ENCODE results near the gene LRRC42. TPM values are rescaled to one million over a fixed set of nuclear protein-coding genes. Genes with fewer than 3 reads are reported as not detected.

The LRRC42 gene
- total RNA-seq, 2 donors from 2014 or later, result 10.5 to 10.6 TPM

DNA sequence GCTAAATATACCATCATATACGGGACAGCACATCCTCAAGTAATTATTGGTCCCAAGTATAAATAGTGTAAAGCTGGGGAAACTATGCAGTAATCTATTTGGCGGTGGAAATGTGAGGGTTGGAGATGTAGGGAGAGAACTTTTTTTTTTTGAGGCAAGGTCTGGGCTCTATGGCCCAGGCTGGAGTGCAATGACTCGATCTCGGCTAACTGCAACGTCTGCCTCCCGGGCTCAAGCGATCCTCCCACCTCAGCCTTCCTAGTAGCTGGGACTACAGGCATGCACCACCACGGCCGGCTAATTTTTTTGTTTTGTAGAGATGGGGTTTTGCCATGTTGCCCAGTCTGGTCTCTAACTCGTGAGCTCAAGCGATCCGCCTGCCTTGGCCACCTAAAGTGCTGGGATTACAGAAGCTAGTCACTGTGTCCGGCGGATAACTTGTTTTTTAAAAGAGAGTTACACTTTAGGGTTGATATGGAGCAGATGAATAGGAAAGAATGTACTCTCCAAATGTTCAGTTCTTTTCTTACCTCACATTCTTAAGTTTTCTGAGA is 2.6 kb upstream of the LRRC42 start:
- TF ChIP-seq, protein P1, sequence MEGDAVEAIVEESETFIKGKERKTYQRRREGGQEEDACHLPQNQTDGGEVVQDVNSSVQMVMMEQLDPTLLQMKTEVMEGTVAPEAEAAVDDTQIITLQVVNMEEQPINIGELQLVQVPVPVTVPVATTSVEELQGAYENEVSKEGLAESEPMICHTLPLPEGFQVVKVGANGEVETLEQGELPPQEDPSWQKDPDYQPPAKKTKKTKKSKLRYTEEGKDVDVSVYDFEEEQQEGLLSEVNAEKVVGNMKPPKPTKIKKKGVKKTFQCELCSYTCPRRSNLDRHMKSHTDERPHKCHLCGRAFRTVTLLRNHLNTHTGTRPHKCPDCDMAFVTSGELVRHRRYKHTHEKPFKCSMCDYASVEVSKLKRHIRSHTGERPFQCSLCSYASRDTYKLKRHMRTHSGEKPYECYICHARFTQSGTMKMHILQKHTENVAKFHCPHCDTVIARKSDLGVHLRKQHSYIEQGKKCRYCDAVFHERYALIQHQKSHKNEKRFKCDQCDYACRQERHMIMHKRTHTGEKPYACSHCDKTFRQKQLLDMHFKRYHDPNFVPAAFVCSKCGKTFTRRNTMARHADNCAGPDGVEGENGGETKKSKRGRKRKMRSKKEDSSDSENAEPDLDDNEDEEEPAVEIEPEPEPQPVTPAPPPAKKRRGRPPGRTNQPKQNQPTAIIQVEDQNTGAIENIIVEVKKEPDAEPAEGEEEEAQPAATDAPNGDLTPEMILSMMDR (IDR thresholded peaks at IDR 0.05), result no peak
- H3K27ac ChIP-seq, result no peak overlapping the region
- H3K4me1 ChIP-seq, result peaks cover 0 to 25% of the 10 kb centered on the region in 2 donors
- no peak overlapping the region for H3K4me3 ChIP-seq
- no peaks in the 10 kb centered on the region for H3K36me3 ChIP-seq
- no peak for DNase-seq (ENCODE audit: low spot score)
- H3K27me3 ChIP-seq, result no peaks in the 10 kb centered on the region
- H3K9me3 ChIP-seq, result no peaks in the 10 kb centered on the region

DNA sequence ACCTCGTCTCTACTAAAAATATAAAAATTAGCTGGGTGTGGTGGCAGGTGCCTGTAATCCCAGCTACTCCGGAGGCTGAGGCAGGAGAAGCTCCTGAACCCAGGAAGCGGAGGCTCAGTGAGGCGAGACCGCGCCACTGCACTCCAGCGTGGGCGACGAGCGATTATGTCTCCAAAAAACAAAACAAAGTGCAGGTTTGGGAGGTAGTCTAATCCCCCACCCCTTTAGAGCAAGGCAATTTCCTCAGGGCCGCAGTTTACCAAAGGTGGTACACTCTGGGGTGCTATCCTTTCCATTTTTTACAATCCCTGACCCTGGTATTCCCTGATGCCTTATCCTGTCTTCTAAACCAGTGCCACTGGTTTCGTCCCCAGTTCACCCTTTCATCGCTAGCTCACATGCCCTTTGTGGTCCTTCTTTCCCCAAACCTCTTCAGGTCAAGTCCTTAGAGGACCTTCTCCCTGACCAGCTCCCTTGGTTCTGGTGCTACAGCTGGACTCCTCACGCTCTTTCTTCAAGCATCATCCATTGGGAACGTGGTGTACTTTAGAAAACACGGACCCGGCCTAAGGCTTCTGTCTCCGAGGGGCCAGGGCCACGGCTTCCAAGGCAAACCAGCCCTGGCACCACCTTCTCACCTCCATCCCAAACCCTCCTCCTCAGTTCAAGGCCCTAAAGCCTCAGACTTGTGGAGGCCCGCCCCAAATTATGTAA is 1.5 kb upstream of the LRRC42 start:
- TF ChIP-seq, protein P1 (IDR thresholded peaks at IDR 0.05), result no peak
- peak overlapping the region; percentile 76 to 86 for H3K4me3 ChIP-seq
- no peaks in the 10 kb centered on the region for H3K9me3 ChIP-seq
- no peaks in the 10 kb centered on the region for H3K27me3 ChIP-seq
- peaks cover 0 to 28% of the 10 kb centered on the region in 2 donors for H3K4me1 ChIP-seq
- no peaks in the 10 kb centered on the region for H3K36me3 ChIP-seq
- no peak for DNase-seq (ENCODE audit: low spot score)
- H3K27ac ChIP-seq, result peak overlapping the region; percentile 91

DNA sequence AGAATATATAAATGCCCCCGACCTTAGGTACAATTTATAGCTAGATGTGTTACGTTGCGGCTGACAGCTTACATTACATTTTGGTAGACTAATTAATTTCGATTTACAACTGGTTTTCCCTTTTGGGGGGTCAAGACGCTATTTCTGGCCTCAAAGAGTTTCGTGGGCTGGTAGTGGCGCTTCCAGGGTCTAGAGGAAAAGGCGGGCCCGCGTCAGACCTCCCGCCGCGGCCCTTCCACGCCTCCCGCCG is 1.0 kb upstream of the LRRC42 start:
- TF ChIP-seq, protein P1 (IDR thresholded peaks at IDR 0.05), result no peak
- Histone ChIP-seq H3K27ac (peak overlapping the region; percentile 91), H3K4me3 (peak overlapping the region; percentile 76 to 86), H3K36me3 (no peaks in the 10 kb centered on the region), H3K4me1 (peaks cover 0 to 33% of the 10 kb centered on the region in 2 donors), H3K9me3 (no peaks in the 10 kb centered on the region), H3K27me3 (no peaks in the 10 kb centered on the region)
- DNase-seq (ENCODE audit: low spot score), result no peak

DNA sequence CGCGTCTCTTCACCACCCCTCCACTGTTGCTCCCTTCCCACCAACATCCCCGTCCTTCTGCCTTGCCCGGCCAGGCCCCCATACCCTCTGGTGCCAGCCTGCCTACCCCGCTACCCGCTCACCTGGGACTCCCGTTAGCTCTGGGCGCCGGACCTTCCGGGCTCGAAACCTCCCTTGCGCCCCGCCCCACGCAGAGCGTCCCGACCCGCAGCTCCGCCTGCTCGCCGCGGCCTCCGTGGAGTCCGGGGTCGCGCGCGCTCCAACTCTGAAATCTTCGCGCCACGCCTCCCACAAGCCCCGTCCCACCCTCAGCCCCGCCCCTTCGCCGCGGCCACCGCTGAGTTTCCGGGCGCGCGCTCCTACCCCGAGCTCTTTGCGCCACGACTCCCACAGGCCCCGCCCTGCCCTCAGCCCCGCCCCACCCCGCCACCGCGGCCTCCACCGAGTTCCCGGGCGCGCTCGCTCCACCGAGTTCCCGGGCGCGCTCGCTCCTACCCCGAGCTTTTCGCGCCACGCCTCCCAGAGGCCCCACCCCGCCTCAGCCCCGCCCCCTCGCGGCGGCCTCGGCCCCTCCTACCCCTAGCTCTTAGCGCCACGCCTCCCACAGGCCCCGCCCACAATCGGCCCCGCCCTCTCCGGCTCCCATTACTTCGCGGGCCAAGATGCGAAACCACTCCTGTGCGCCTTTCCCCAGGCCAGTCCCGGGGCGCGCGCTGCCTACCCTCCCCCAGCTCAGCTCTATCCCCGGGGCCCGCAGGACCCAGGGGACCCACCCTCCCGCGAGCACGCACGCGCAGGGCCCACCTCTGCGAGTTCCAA is 508 bp upstream of the LRRC42 start, which contains the start of gene IFT25:
Gene IFT25, minus strand, starts transcription at position 267 of the 819 bp plus-strand sequence. CDS start 5,617 bp downstream, outside the sequence.
- H3K27ac ChIP-seq, result peak within 1 kb of the TSS; percentile 91
- H3K27me3 ChIP-seq, result no peaks in the 10 kb centered on the region
- DNase-seq (ENCODE audit: low spot score), result peak; percentile 96
- H3K4me1 ChIP-seq, result peaks cover 0 to 33% of the 10 kb centered on the region in 2 donors
- H3K4me3 ChIP-seq, result peak within 1 kb of the TSS; percentile 76 to 86
- no peaks in the 10 kb centered on the region for H3K36me3 ChIP-seq
- TF ChIP-seq, protein P1 (IDR thresholded peaks at IDR 0.05), result no peak
- H3K9me3 ChIP-seq, result no peaks in the 10 kb centered on the region

DNA sequence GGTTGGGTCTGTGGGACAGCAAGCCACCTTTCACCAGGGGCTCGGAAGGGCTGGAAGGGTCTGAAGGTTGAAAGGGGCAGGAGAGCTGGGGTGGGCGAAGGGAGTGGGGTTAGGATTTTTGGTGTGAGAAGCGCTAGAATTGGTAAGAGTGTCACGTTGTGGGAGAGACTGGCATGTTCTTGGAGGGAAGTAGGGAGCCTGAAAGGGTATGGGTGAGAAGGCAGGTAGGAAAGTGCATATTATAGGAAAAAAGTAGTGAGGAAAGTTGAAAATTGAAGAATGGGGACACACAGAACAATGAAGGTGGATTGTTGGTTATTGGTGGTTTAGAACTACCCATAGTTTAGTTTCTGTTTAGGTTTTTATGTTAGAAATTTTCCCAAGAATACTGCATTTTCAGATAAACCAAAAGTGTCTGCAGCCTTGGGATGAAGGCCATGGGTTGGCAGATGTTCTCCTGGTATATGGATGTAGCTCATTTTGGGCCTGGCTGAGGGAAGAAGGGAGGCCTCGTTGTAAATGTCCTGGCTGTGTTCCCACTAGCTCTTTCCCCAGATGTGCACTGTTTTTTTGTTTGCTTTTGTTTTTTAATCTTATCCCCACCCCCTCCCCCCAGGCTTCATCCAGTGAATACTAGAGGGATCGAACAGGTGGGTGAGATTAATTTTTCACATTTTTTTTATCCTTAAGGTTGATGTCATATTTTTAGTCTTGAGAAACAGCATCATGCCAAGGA is 1.2 kb downstream of the LRRC42 start:
- H3K4me1 ChIP-seq, result peaks cover 0 to 33% of the 10 kb centered on the region in 2 donors
- TF ChIP-seq, protein P1 (IDR thresholded peaks at IDR 0.05), result no peak

More for the DNA sequence above, 1.2 kb downstream of the LRRC42 start:
- Histone ChIP-seq H3K36me3 (peaks cover 9% of the 10 kb centered on the region), H3K27ac (peak overlapping the region; percentile 91), H3K4me3 (peak overlapping the region in 1 of 2 donors; percentile 86), H3K27me3 (no peaks in the 10 kb centered on the region), H3K9me3 (no peaks in the 10 kb centered on the region)
- no peak for DNase-seq (ENCODE audit: low spot score)

All from right atrium auricular region (tissue), 2 donors.